Lung (tissue), 12 donors: Measurements from ENCODE around the gene FBN2. TPM values are rescaled to one million over a fixed set of nuclear protein-coding genes. Genes with fewer than 3 reads are reported as not detected.

Source experiments
- ATAC-seq: fragments of 200-7000 bp; cut with Tn5 transposase; one replicate; pipeline ENCODE4 v1.9.1; 2020; ENCODE audit warnings: moderate number of reproducible peaks; ENCODE audit not compliant: insufficient read depth, low FRiP score
- DNase-seq, 3 donors: peaks; one replicate each; pipeline ENCODE4 v3.0.0-alpha.2; 2013 to 2017
- H3K27ac ChIP-seq, 2 donors: one replicate each; pipeline ENCODE4 v1.5.1; 2013; ENCODE audit warnings: mild to moderate bottlenecking in 2 of 2, moderate library complexity in 2 of 2, control low read depth in 1 of 2, inconsistent platforms in 1 of 2, low read depth in 1 of 2, low read length in 1 of 2
- H3K27me3 ChIP-seq, 3 donors: one replicate each; pipeline ENCODE4 v1.5.1; 2013; ENCODE audit warnings: low read length in 2 of 3; ENCODE audit not compliant: control insufficient read depth in 3 of 3, insufficient read depth in 3 of 3
- H3K36me3 ChIP-seq, 4 donors: one replicate each; pipeline ENCODE4 v1.5.1; 2013; ENCODE audit warnings: low read length in 4 of 4, mild to moderate bottlenecking in 1 of 4, moderate library complexity in 1 of 4; ENCODE audit not compliant: control insufficient read depth in 4 of 4, insufficient read depth in 4 of 4
- H3K4me1 ChIP-seq, 5 donors: one replicate each; pipeline ENCODE4 v1.5.1; 2013; ENCODE audit warnings: low read length in 5 of 5, mild to moderate bottlenecking in 2 of 5, moderate library complexity in 1 of 5; ENCODE audit not compliant: control insufficient read depth in 5 of 5, insufficient read depth in 5 of 5
- H3K4me3 ChIP-seq: one replicate; pipeline ENCODE4 v1.5.1; 2013; ENCODE audit warnings: mild to moderate bottlenecking, control low read depth, moderate library complexity
- H3K9ac ChIP-seq, 2 donors: one replicate each; pipeline ENCODE4 v1.5.1; 2013; ENCODE audit warnings: low read length in 2 of 2, control low read depth in 1 of 2; ENCODE audit not compliant: insufficient read depth in 1 of 2
- H3K9me3 ChIP-seq, 4 donors: one replicate each; pipeline ENCODE4 v1.5.1; 2013; ENCODE audit warnings: low read length in 3 of 4, mild to moderate bottlenecking in 1 of 4, moderate library complexity in 1 of 4; ENCODE audit not compliant: control insufficient read depth in 4 of 4, insufficient read depth in 3 of 4
- WGBS, 2 donors: extraction: QIAGEN DNeasy Blood & Tissue Kit; methylation state at CpG; one replicate each; pipeline ENCODE4 v1.1.7; 2013; 5-methylcytosine and 5-hydroxymethylcytosine counted together
- polyA plus RNA-seq, 2 donors: library from polyadenylated mRNA; stranded (reverse); fragments of 200-250 nt; gene quantifications; one replicate each; pipeline ENCODE4 v1.2.1, GENCODE V29; 2013
- total RNA-seq, 2 donors: library from RNA; depleted of rRNA in 1 of 2; stranded (reverse); fragments of >200 nt in 1 of 2; gene quantifications; one replicate each; pipeline ENCODE4 v1.2.1, GENCODE V29; 2014 to 2021
- TF ChIP-seq, protein P1 (sequence below): IDR thresholded peaks from 2 replicates; pipeline ENCODE4 v1.5.1; 2012; ENCODE audit warnings: mild to moderate bottlenecking; ENCODE audit errors: control extremely low read depth, extremely low read depth
- donor health status: control.
- donor health status: control.
- donor health status: Bipolar disorder and iron deficiency.
- donor health status: healthy.
- donor health status: DM: yes; HTN: yes; CAD: no.

Gene FBN2
- total and polyA plus RNA-seq, 4 donors = 0.06 to 13.1 (median 1.1) TPM

DNA sequence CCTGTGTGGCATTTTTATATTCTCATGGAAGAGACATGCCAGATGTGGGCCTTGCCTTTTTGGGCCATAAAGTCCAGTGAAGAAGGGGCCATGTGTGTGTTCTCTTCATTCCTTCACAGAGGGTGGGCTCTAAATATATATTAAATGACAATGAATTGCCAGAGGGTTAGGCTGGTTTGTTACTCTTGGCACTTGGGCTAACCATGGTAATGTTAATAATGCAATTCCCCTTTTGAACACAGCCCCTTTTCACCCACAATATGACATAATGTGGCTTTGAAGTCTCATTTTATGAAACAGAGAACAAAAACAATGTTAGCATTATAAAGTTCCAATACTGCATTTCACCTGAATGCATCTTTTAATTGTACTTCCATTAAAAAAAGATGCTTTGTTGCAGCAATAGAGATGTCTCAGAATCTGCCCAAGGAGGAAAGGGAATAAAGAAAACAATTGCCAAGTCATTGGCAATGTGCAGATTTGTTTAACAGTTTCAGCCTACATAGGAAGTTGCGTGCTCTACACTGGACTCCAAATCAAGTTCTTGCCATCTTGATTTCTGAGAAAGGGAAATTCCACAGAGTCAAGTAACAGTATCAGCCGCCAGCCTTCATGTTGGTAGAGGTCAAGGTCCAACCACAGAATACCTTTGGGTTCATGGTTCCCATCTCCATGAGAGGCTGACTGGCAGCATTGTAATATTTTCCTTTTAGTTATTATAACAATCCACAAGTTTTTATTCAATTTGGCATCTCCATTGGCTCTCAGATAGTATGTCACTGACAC lies 312.6 kb downstream of the FBN2 start:
- WGBS, 2 donors = 91 to 93% methylated on average over 2 of the region's 2 CpGs
- Histone ChIP-seq H3K36me3 (no peaks in the 10 kb centered on the region), H3K9me3 (no peaks in the 10 kb centered on the region), H3K9ac (no peak overlapping the region), H3K27me3 (no peaks in the 10 kb centered on the region), H3K27ac (no peak overlapping the region), H3K4me3 (no peak overlapping the region), H3K4me1 (peaks cover 0 to 10% (median 0%) of the 10 kb centered on the region in 5 donors)
- ATAC-seq = no peak
- DNase-seq = no peak
- TF ChIP-seq, protein P1, sequence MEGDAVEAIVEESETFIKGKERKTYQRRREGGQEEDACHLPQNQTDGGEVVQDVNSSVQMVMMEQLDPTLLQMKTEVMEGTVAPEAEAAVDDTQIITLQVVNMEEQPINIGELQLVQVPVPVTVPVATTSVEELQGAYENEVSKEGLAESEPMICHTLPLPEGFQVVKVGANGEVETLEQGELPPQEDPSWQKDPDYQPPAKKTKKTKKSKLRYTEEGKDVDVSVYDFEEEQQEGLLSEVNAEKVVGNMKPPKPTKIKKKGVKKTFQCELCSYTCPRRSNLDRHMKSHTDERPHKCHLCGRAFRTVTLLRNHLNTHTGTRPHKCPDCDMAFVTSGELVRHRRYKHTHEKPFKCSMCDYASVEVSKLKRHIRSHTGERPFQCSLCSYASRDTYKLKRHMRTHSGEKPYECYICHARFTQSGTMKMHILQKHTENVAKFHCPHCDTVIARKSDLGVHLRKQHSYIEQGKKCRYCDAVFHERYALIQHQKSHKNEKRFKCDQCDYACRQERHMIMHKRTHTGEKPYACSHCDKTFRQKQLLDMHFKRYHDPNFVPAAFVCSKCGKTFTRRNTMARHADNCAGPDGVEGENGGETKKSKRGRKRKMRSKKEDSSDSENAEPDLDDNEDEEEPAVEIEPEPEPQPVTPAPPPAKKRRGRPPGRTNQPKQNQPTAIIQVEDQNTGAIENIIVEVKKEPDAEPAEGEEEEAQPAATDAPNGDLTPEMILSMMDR = no peak

DNA sequence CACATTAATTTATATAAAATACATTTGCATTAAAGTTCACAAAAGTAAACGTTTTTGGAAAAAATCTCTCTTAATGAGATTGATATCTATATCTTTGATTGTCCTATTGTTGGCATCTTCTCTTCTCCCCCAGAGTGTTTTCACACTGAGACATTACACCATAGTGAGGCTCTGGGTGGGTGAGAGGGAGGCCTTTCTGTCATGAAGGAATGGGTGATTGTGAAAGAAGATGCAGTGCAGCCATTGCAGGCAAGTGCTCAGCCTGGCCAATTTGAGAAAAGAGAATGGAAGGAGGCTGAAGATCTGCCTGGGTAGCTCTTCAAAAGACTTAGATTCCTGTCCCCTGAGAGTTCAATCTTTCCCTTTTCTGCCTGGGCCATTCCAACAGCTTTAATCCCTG lies 313.7 kb downstream of the FBN2 start:
- no peak overlapping the region for H3K4me3 ChIP-seq
- TF ChIP-seq, protein P1 = no peak
- no peak overlapping the region for H3K27ac ChIP-seq
- ATAC-seq = no peak
- WGBS, 2 donors = 63 to 80% methylated on average over 1 of the region's 1 CpG
- H3K4me1 ChIP-seq = peaks cover 0 to 10% (median 0%) of the 10 kb centered on the region in 5 donors
- no peaks in the 10 kb centered on the region for H3K36me3 ChIP-seq
- no peaks in the 10 kb centered on the region for H3K27me3 ChIP-seq
- no peaks in the 10 kb centered on the region for H3K9me3 ChIP-seq
- no peak for DNase-seq
- no peak overlapping the region for H3K9ac ChIP-seq

DNA sequence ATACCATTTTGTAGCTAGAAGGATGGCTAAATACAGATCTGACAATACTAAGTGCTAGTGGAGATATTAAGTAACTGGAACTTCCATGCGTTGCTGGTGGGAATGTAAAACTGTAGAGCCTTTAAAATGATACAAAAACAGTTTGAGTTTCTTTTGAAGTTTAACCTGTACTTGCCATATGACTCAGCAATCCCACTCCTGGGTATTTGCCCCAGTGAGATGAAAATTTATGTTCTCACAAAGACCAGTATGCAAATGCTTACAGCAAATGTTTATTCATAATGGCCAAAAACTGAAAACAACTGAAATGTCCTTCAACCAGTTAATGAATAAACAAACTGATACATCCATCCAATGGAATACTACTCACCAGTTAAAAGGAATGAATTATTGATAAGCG lies 317.2 kb downstream of the FBN2 start:
- TF ChIP-seq, protein P1 = no peak
- DNase-seq (no peak), ATAC-seq (no peak)
- Histone ChIP-seq H3K36me3 (no peaks in the 10 kb centered on the region), H3K9ac (no peak overlapping the region), H3K27ac (no peak overlapping the region), H3K9me3 (no peaks in the 10 kb centered on the region), H3K4me3 (no peak overlapping the region), H3K4me1 (peaks cover 0 to 6% (median 0%) of the 10 kb centered on the region in 5 donors), H3K27me3 (no peaks in the 10 kb centered on the region)
- 93 to 100% methylated on average over 2 of the region's 2 CpGs for WGBS, 2 donors
